ENCODE results near the gene RAI14. TPM values are rescaled to one million over a fixed set of nuclear protein-coding genes. Genes with fewer than 3 reads are reported as not detected.

RAI14 gene
- total RNA-seq, 2 experiments from 2014 or later, result 7.9 to 9.0 TPM

- Mint-ChIP-seq H3K9me3 (no peaks in the 10 kb centered on the region), H3K36me3 (no peaks in the 10 kb centered on the region), H3K27me3 (peaks cover 73% of the 10 kb centered on the region), H3K4me1 (peaks cover 15% of the 10 kb centered on the region), H3K4me3 (peak overlapping the region; percentile 72), H3K27ac (no peak overlapping the region)
- no peak for DNase-seq
Observed at GRCh38 chr5:34657274-34657921, 1.3 kb downstream of the RAI14 start.

- peaks cover 15% of the 10 kb centered on the region for H3K4me1 Mint-ChIP-seq
- peak overlapping the region; percentile 72 for H3K4me3 Mint-ChIP-seq
Observed at GRCh38 chr5:34657988-34658387, 1.9 kb downstream of the RAI14 start.

GRCh38 chr5:34659168-34659567 is 3.0 kb downstream of the RAI14 start:
- Mint-ChIP-seq H3K36me3 (no peaks in the 10 kb centered on the region), H3K4me1 (peaks cover 15% of the 10 kb centered on the region), H3K27ac (no peak overlapping the region), H3K9me3 (no peaks in the 10 kb centered on the region), H3K4me3 (no peak overlapping the region), H3K27me3 (peaks cover 65% of the 10 kb centered on the region)
- no peak for DNase-seq

More at GRCh38 chr5:34657988-34658387, 1.9 kb downstream of the RAI14 start:
- no peaks in the 10 kb centered on the region for H3K36me3 Mint-ChIP-seq
- no peak overlapping the region for H3K27ac Mint-ChIP-seq
- no peak for DNase-seq
- peaks cover 70% of the 10 kb centered on the region for H3K27me3 Mint-ChIP-seq
- no peaks in the 10 kb centered on the region for H3K9me3 Mint-ChIP-seq

- H3K36me3 Mint-ChIP-seq, result no peaks in the 10 kb centered on the region
- no peak overlapping the region for H3K27ac Mint-ChIP-seq
- H3K9me3 Mint-ChIP-seq, result no peaks in the 10 kb centered on the region
- H3K27me3 Mint-ChIP-seq, result peaks cover 53% of the 10 kb centered on the region
- DNase-seq, result no peak
- H3K4me1 Mint-ChIP-seq, result peaks cover 11% of the 10 kb centered on the region
- no peak overlapping the region for H3K4me3 Mint-ChIP-seq
Observed at GRCh38 chr5:34660444-34660843, 4.3 kb downstream of the RAI14 start.

- H3K27ac Mint-ChIP-seq, result no peak overlapping the region
- no peaks in the 10 kb centered on the region for H3K9me3 Mint-ChIP-seq
- no peak overlapping the region for H3K4me3 Mint-ChIP-seq
- no peak for DNase-seq
- H3K27me3 Mint-ChIP-seq, result peaks cover 32% of the 10 kb centered on the region
- H3K36me3 Mint-ChIP-seq, result no peaks in the 10 kb centered on the region
- H3K4me1 Mint-ChIP-seq, result no peaks in the 10 kb centered on the region
Observed at GRCh38 chr5:34663771-34664496, 7.8 kb downstream of the RAI14 start.

GRCh38 chr5:34666392-34667080 is 10.4 kb downstream of the RAI14 start:
- H3K27me3 Mint-ChIP-seq, result peaks cover 11% of the 10 kb centered on the region
- H3K36me3 Mint-ChIP-seq, result no peaks in the 10 kb centered on the region
- DNase-seq, result no peak
- H3K4me3 Mint-ChIP-seq, result no peak overlapping the region
- H3K27ac Mint-ChIP-seq, result no peak overlapping the region
- H3K9me3 Mint-ChIP-seq, result no peaks in the 10 kb centered on the region
- H3K4me1 Mint-ChIP-seq, result no peaks in the 10 kb centered on the region

- no peak overlapping the region for H3K27ac Mint-ChIP-seq
- peaks cover 4% of the 10 kb centered on the region for H3K27me3 Mint-ChIP-seq
- H3K4me3 Mint-ChIP-seq, result no peak overlapping the region
- DNase-seq, result no peak
- H3K9me3 Mint-ChIP-seq, result no peaks in the 10 kb centered on the region
- H3K36me3 Mint-ChIP-seq, result no peaks in the 10 kb centered on the region
- no peaks in the 10 kb centered on the region for H3K4me1 Mint-ChIP-seq
Observed at GRCh38 chr5:34667705-34668104, 11.6 kb downstream of the RAI14 start.

- Mint-ChIP-seq H3K9me3 (no peaks in the 10 kb centered on the region), H3K4me1 (no peaks in the 10 kb centered on the region), H3K4me3 (no peak overlapping the region), H3K27me3 (no peaks in the 10 kb centered on the region), H3K27ac (no peak overlapping the region), H3K36me3 (no peaks in the 10 kb centered on the region)
- DNase-seq, result no peak
Observed at GRCh38 chr5:34669931-34670516, 13.9 kb downstream of the RAI14 start.

GRCh38 chr5:34672196-34672595 is 16.1 kb downstream of the RAI14 start:
- H3K27me3 Mint-ChIP-seq, result no peaks in the 10 kb centered on the region

GRCh38 chr5:34673463-34674125 is 17.5 kb downstream of the RAI14 start:
- Mint-ChIP-seq H3K27me3 (no peaks in the 10 kb centered on the region), H3K9me3 (no peaks in the 10 kb centered on the region), H3K27ac (no peak overlapping the region), H3K4me3 (no peak overlapping the region), H3K4me1 (no peaks in the 10 kb centered on the region), H3K36me3 (no peaks in the 10 kb centered on the region)
- no peak for DNase-seq

More at GRCh38 chr5:34672196-34672595, 16.1 kb downstream of the RAI14 start:
- no peaks in the 10 kb centered on the region for H3K9me3 Mint-ChIP-seq
- H3K4me1 Mint-ChIP-seq, result no peaks in the 10 kb centered on the region
- DNase-seq, result no peak
- H3K27ac Mint-ChIP-seq, result no peak overlapping the region
- no peak overlapping the region for H3K4me3 Mint-ChIP-seq
- H3K36me3 Mint-ChIP-seq, result no peaks in the 10 kb centered on the region

GRCh38 chr5:34674187-34674586 is 18.1 kb downstream of the RAI14 start:
- Mint-ChIP-seq H3K27me3 (no peaks in the 10 kb centered on the region), H3K4me3 (no peak overlapping the region), H3K27ac (no peak overlapping the region), H3K9me3 (no peaks in the 10 kb centered on the region), H3K36me3 (no peaks in the 10 kb centered on the region), H3K4me1 (no peaks in the 10 kb centered on the region)
- DNase-seq, result no peak

GRCh38 chr5:34675857-34676256 is 19.7 kb downstream of the RAI14 start:
- Mint-ChIP-seq H3K4me3 (no peak overlapping the region), H3K27ac (no peak overlapping the region), H3K27me3 (no peaks in the 10 kb centered on the region), H3K4me1 (no peaks in the 10 kb centered on the region), H3K36me3 (no peaks in the 10 kb centered on the region), H3K9me3 (no peaks in the 10 kb centered on the region)
- DNase-seq, result no peak

GRCh38 chr5:34676416-34676815 is 20.3 kb downstream of the RAI14 start:
- Mint-ChIP-seq H3K4me1 (no peaks in the 10 kb centered on the region), H3K4me3 (no peak overlapping the region), H3K27me3 (no peaks in the 10 kb centered on the region), H3K27ac (no peak overlapping the region), H3K36me3 (no peaks in the 10 kb centered on the region), H3K9me3 (no peaks in the 10 kb centered on the region)
- no peak for DNase-seq

- H3K4me1 Mint-ChIP-seq, result no peaks in the 10 kb centered on the region
- H3K27ac Mint-ChIP-seq, result no peak overlapping the region
- DNase-seq, result no peak
- H3K27me3 Mint-ChIP-seq, result no peaks in the 10 kb centered on the region
- H3K9me3 Mint-ChIP-seq, result no peaks in the 10 kb centered on the region
- no peak overlapping the region for H3K4me3 Mint-ChIP-seq
- no peaks in the 10 kb centered on the region for H3K36me3 Mint-ChIP-seq
Observed at GRCh38 chr5:34677428-34677827, 21.3 kb downstream of the RAI14 start.

- Mint-ChIP-seq H3K9me3 (no peaks in the 10 kb centered on the region), H3K27me3 (peaks cover 6% of the 10 kb centered on the region), H3K4me1 (peaks cover 3% of the 10 kb centered on the region), H3K27ac (no peak overlapping the region), H3K36me3 (no peaks in the 10 kb centered on the region), H3K4me3 (no peak overlapping the region)
- DNase-seq, result no peak
Observed at GRCh38 chr5:34680896-34681295, 24.8 kb downstream of the RAI14 start.

Measured in activated naive CD8-positive, alpha-beta T cell treated with anti-CD3 and anti-CD28 coated beads for 36 hours (primary cell).